Articular chondrocyte of knee joint (primary cell): ENCODE results near the gene TBC1D2. TPM values are rescaled to one million over a fixed set of nuclear protein-coding genes. Genes with fewer than 3 reads are reported as not detected.

ENCODE experiments used
- small RNA-seq: library from RNA; depleted of rRNA; stranded (forward); fragments of <200 nt; gene quantifications from one replicate; pipeline ENCODE3, GENCODE V24; 2012
- total RNA-seq: library from RNA; depleted of rRNA; stranded (reverse); fragments of >200 nt; gene quantifications from 2 replicates; pipeline ENCODE4 v1.2.3, GENCODE V29; 2012

TBC1D2 gene
- total RNA-seq: 111 and 117 TPM in 2 replicates

GRCh38 chr9:98255578-98256296 is at the start of gene TBC1D2:
TSS of gene TBC1D2 (minus strand) at chr9:98255649. CDS start at chr9:98255541, 108 bp downstream.

GRCh38 chr9:98192503-98193335 is 62.7 kb downstream of the TBC1D2 start, which contains the start of gene CORO2A:
TSS of gene CORO2A (minus strand) at chr9:98192637. CDS start at chr9:98157660, 34,977 bp downstream.

Small RNAs within 50 kb of the gene (small RNA-seq; reads per million reads assigned to genes)
- not detected for gene MIR6854

Other genes with a start within 250 kb of the TBC1D2 start
- 76.3 and 118 TPM in 2 replicates for gene NANS, start 198.9 kb downstream of the TBC1D2 start, total RNA-seq
- 6.7 and 6.8 TPM in 2 replicates for gene TRIM14, start 136.4 kb downstream of the TBC1D2 start, total RNA-seq
- gene CORO2A, start 63.0 kb downstream of the TBC1D2 start, total RNA-seq: 0.91 and 1.6 TPM in 2 replicates